Ishikawa (cell line): ENCODE data around the gene NDRG4.

ENCODE experiments used
- CEBPB ChIP-seq: IDR thresholded peaks from 2 replicates; pipeline ENCODE4 v1.6.1; 2012
- CREB1 ChIP-seq: IDR thresholded peaks from 2 replicates; pipeline ENCODE4 v1.6.1; 2012; ENCODE audit warnings: low read depth
- EGR1 ChIP-seq: IDR thresholded peaks from 2 replicates; pipeline ENCODE4 v1.6.1; 2012
- EP300 ChIP-seq: IDR thresholded peaks from 2 replicates; pipeline ENCODE4 v1.6.1; 2012; ENCODE audit warnings: borderline replicate concordance
- FOXM1 ChIP-seq: IDR thresholded peaks from 2 replicates; pipeline ENCODE4 v1.6.1; 2012; ENCODE audit warnings: low read depth, borderline replicate concordance
- MAX ChIP-seq: IDR thresholded peaks from 2 replicates; pipeline ENCODE4 v1.6.1; 2012
- NFIC ChIP-seq: IDR thresholded peaks from 2 replicates; pipeline ENCODE4 v1.6.1; 2012
- RAD21 ChIP-seq: IDR thresholded peaks from 2 replicates; pipeline ENCODE4 v1.6.1; 2012; ENCODE audit warnings: low read depth
- TAF1 ChIP-seq: IDR thresholded peaks from 2 replicates; pipeline ENCODE4 v1.6.1; 2012; ENCODE audit warnings: low read depth, mild to moderate bottlenecking
- TCF12 ChIP-seq: IDR thresholded peaks from 2 replicates; pipeline ENCODE4 v1.6.1; 2012; ENCODE audit warnings: low read depth
- TEAD4 ChIP-seq: IDR thresholded peaks from 2 replicates; pipeline ENCODE4 v1.6.1; 2012
- YY1 ChIP-seq: IDR thresholded peaks from 2 replicates; pipeline ENCODE4 v1.6.1; 2012; ENCODE audit warnings: low read depth
- ZBTB7A ChIP-seq: IDR thresholded peaks from 2 replicates; pipeline ENCODE4 v1.6.1; 2012; ENCODE audit warnings: low read depth
- TF ChIP-seq, protein P1 (sequence below): IDR thresholded peaks from 2 replicates; pipeline ENCODE4 v1.6.1; 2012; ENCODE audit warnings: low read depth, mild to moderate bottlenecking
- TF ChIP-seq, protein P2 (sequence below): IDR thresholded peaks from 2 replicates; pipeline ENCODE4 v1.6.1; 2012

The NDRG4 gene

DNA sequence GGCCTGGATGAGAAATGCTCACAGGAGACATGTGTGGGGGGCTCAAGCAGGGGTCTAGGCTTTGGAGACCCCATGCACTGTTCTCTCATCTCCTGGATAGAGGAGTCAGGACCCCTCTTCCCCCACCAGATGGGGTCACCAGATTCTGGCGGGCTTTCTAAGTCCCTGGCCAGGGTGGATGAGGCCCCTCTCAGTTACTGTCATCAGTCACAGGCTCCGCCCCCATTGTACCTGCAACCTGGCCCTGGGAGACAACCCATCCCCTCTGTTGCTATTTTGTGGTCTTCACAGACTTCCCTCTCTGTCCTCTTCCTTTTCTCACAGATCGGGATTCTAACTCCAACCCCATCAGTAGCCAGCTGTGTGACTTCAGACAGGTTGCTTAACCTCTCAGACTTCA, 33.5 kb upstream of the NDRG4 start:
- TF ChIP-seq, protein P1, sequence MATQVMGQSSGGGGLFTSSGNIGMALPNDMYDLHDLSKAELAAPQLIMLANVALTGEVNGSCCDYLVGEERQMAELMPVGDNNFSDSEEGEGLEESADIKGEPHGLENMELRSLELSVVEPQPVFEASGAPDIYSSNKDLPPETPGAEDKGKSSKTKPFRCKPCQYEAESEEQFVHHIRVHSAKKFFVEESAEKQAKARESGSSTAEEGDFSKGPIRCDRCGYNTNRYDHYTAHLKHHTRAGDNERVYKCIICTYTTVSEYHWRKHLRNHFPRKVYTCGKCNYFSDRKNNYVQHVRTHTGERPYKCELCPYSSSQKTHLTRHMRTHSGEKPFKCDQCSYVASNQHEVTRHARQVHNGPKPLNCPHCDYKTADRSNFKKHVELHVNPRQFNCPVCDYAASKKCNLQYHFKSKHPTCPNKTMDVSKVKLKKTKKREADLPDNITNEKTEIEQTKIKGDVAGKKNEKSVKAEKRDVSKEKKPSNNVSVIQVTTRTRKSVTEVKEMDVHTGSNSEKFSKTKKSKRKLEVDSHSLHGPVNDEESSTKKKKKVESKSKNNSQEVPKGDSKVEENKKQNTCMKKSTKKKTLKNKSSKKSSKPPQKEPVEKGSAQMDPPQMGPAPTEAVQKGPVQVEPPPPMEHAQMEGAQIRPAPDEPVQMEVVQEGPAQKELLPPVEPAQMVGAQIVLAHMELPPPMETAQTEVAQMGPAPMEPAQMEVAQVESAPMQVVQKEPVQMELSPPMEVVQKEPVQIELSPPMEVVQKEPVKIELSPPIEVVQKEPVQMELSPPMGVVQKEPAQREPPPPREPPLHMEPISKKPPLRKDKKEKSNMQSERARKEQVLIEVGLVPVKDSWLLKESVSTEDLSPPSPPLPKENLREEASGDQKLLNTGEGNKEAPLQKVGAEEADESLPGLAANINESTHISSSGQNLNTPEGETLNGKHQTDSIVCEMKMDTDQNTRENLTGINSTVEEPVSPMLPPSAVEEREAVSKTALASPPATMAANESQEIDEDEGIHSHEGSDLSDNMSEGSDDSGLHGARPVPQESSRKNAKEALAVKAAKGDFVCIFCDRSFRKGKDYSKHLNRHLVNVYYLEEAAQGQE, result no peak
- TF ChIP-seq EP300 (no peak), ZBTB7A (no peak), NFIC (no peak), CEBPB (no peak)

DNA sequence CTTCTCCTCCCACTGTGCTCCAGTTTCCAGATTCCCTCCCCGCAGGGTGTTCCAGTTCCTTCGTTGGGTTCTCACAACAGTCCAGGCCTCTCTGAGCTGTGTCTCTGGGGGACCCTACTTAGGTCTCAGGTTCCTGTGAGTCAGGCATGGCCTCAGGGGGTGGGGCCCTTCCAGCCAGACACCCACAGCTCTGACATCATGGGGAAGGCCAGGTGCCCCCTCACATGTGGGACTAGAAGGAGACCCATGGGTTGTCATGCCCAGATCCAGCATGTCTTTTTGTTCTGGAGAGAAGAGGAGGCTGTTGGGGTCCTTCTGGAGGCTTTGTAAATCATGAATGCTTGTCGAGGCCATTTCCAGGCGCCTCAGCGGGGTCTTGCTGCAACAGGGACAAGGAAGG, 32.0 kb upstream of the NDRG4 start:
- TF ChIP-seq, protein P1, result no peak
- TF ChIP-seq CREB1, result no peak
- no peak for TF ChIP-seq TEAD4
- no peak for TF ChIP-seq FOXM1
- TF ChIP-seq TAF1, result no peak
- TF ChIP-seq YY1, result no peak
- no peak for TF ChIP-seq NFIC

GRCh38 chr16:58471209-58471975, 28.6 kb upstream of the NDRG4 start:
- no peak for TF ChIP-seq EGR1
- TF ChIP-seq TAF1, result no peak
- TF ChIP-seq EP300, result no peak
- TF ChIP-seq TEAD4, result no peak
- no peak for TF ChIP-seq YY1

DNA sequence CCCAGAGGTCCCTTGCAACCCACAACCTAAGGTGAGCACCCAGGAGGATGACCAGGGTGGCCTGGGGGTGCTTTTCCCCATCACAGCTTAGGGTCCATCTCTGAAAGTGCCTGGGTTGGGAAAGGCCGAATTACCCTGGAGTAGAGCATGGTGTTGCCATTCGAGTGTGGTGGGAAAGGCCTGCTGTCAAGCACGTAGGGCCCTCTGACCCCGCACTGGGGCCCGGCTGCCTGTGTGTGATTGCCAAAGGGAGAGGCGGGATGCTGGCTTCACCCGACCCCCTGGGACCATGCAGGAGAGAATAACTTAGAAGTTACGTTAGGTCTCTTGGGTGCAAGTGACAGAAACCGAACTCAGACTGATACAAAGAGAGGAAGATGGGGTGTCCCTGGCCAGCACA, 27.7 kb upstream of the NDRG4 start:
- no peak for TF ChIP-seq CREB1
- TF ChIP-seq EGR1, result no peak
- TF ChIP-seq, protein P2, sequence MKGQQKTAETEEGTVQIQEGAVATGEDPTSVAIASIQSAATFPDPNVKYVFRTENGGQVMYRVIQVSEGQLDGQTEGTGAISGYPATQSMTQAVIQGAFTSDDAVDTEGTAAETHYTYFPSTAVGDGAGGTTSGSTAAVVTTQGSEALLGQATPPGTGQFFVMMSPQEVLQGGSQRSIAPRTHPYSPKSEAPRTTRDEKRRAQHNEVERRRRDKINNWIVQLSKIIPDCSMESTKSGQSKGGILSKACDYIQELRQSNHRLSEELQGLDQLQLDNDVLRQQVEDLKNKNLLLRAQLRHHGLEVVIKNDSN, result no peak
- TF ChIP-seq, protein P1, result no peak

DNA sequence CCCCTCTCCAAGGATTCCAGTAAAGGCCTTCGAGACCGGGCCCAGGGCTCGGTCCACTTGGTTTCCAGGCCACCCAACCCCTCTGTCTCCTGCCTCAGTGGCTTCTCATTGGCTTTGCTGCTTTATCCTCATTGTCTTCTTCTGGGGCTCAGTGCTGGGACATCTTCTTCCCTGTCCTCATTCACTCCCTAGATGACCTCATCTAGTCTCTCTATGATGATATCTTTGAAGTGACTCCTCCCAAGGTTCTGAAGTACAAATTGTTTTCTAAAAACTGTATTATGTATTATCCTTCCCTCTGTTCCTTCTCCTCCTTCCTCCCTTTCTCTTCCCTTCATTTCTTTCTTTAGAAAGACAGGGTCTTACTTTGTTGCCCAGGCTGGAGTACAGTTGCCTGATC, 27.1 kb upstream of the NDRG4 start:
- TF ChIP-seq TAF1 (no peak), RAD21 (no peak)

- TF ChIP-seq MAX (no peak), CREB1 (no peak), TCF12 (no peak), ZBTB7A (no peak), EP300 (no peak), TAF1 (no peak), NFIC (no peak), CEBPB (no peak), TEAD4 (no peak), FOXM1 (no peak), EGR1 (no peak), RAD21 (no peak), YY1 (no peak)
- TF ChIP-seq, protein P2, result no peak
- TF ChIP-seq, protein P1, result no peak
Observed at GRCh38 chr16:58474296-58474695, 25.6 kb upstream of the NDRG4 start.
